AG10803 (cell line): ENCODE results near the gene FSTL3.

Experiments
- DNase-seq: peaks from one replicate; pipeline ENCODE4 v3.0.0; 2010; ENCODE audit warnings: low read depth
- H3K4me3 ChIP-seq: 2 replicates; pipeline ENCODE4 v1.5.1; 2011; ENCODE audit warnings: mild to moderate bottlenecking, low read length, control low read depth
- CTCF ChIP-seq: conservative IDR thresholded peaks from 2 replicates; pipeline ENCODE4 v1.5.1; 2011; ENCODE audit warnings: mild to moderate bottlenecking, low read length, control low read depth, inconsistent platforms

Gene FSTL3

GRCh38 chr19:703651-704446 lies 27.7 kb downstream of the FSTL3 start:
- TF ChIP-seq CTCF = no peak
- H3K4me3 ChIP-seq = no peak overlapping the region
- DNase-seq = no peak

DNA sequence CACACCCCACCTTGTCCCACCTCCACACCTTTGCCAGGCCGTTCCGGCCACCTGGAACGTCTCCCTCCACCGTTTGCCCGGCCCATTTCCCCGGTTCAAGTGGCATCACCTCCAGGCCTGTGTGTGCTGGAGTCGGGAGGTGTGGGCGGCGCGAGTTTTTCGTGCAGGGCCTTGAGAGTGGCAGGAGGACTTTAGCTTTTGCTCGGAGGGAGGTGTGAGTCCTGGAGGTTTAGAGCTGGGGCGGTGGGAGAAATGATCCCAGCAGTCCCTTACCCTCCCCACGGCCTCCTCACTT lies 28.2 kb downstream of the FSTL3 start:
- H3K4me3 ChIP-seq = no peak overlapping the region
- TF ChIP-seq CTCF = no peak
- no peak for DNase-seq

- no peak for DNase-seq
- H3K4me3 ChIP-seq = no peak within 1 kb of the TSS
- TF ChIP-seq CTCF = no peak
Measured at GRCh38 chr19:708154-709143, 32.3 kb downstream of the FSTL3 start, which contains the start of gene PALM. TSS of gene PALM (plus strand) at chr19:708935. CDS start at chr19:709147, 212 bp downstream.

DNA sequence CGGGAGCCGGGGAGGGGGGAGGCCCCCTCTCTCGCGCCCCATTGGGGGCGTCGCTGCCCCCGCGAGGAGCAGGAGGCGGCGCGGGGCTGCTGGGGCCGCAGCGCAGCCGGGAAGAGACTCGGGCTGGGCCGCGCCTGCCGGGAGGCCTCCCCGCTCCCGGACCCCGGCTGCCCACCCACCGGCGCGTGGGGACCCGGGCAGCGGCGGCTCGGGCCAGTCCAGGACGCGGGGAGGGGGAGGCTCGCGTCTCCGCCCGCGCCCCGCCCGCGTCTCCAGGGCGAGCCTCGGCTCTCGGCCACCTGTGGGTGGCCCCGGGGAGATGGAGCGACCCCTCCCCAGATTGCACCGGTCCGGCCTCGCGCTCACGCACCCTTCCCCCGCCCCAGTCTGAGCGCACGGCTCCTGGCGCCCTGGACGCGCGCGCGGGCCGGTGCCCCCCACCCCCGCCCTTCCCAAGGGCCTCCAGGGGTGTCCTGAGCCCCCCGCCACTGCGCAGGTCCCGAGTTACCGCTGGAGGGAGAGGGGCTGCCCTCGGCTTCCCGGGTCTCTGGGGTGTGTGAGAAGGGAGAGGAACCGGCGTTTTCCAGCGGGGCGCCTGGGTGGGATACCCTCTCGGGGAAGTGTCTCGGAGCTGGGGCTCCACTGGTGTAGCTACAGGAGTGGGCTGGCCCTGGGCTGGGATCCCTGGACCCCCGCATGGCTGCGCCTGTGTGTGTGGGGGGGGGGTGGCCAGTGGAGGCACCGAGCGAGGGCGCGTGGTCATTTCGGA lies 33.2 kb downstream of the FSTL3 start:
- H3K4me3 ChIP-seq = no peak overlapping the region
- no peak for DNase-seq
- TF ChIP-seq CTCF = no peak

GRCh38 chr19:709965-710571 lies 33.9 kb downstream of the FSTL3 start:
- DNase-seq = no peak
- TF ChIP-seq CTCF = no peak
- H3K4me3 ChIP-seq = no peak overlapping the region

DNA sequence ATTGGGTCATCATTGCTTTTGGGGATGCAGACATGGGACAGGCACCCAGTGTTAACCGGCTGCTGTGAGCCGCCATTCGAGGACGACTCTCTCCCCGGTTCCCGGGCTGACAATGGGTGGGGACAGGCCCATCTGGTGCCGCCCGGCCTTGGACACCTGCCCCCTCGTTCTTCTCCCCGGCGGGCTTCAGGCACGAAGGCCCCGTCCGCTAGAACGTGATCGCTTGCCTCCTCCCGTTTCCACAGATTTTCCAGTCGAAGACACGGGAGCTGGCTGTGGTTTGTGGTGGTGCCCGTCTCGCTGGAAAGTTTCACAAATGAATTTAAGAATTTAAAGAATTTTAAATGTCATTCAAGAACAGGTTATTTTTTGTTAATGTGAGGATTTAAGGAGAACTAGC lies 34.6 kb downstream of the FSTL3 start:
- H3K4me3 ChIP-seq = no peak overlapping the region
- peak; percentile 44 for DNase-seq
- no peak for TF ChIP-seq CTCF
